Left renal pelvis (tissue), 4 donors: ENCODE measurements around the gene THAP6. TPM values are rescaled to one million over a fixed set of nuclear protein-coding genes. Genes with fewer than 3 reads are reported as not detected.
"Not testable (repeated sequence)": the region's sequence is repeated elsewhere in the genome, so short reads cannot be mapped to it uniquely, and the experiment has no call there.

ENCODE experiments used
- DNase-seq, 4 donors: peaks; one replicate each; pipeline ENCODE4 v3.0.0-alpha.2; 2013; ENCODE audit warnings: low read depth in 4 of 4, low spot score in 3 of 4
- polyA plus RNA-seq, 4 donors: library from polyadenylated mRNA; unstranded; fragments of 120-200 nt; gene quantifications; one replicate each; pipeline ENCODE4 v1.2.1, GENCODE V29; 2013; ENCODE audit not compliant: insufficient read length in 4 of 4

THAP6 gene
- 10 to 100 TPM; 17.9 to 30.0 (median 20.6) TPM for polyA plus RNA-seq

- peak; percentile 92 to 95 (median 94) for DNase-seq
These were observed at the start of gene THAP6, which contains the start of gene RCHY1 for GRCh38 chr4:75514131-75514948. TSS of gene THAP6 (plus strand) at chr4:75514473. CDS start at chr4:75515453, 980 bp downstream. TSS of gene RCHY1 (minus strand) at chr4:75514403. CDS start at chr4:75514286, 117 bp downstream.

- DNase-seq, result no peak
These were observed 44.4 kb upstream of the THAP6 start for GRCh38 chr4:75469896-75470295.

- DNase-seq, result no peak
These were observed 43.5 kb upstream of the THAP6 start for GRCh38 chr4:75470738-75471137.

GRCh38 chr4:75477201-75477600, 37.1 kb upstream of the THAP6 start:
- no peak for DNase-seq

GRCh38 chr4:75484190-75484589, 30.1 kb upstream of the THAP6 start:
- DNase-seq, result no peak

GRCh38 chr4:75490155-75490554, 24.1 kb upstream of the THAP6 start:
- DNase-seq, result no peak

- no peak for DNase-seq
These were observed 19.7 kb upstream of the THAP6 start for GRCh38 chr4:75494563-75494962.

- DNase-seq, result no peak
These were observed 18.8 kb upstream of the THAP6 start for GRCh38 chr4:75495476-75495875.

- DNase-seq, result no peak
These were observed 17.9 kb upstream of the THAP6 start for GRCh38 chr4:75496406-75496805.

GRCh38 chr4:75497133-75497532, 17.1 kb upstream of the THAP6 start:
- DNase-seq, result no peak

GRCh38 chr4:75498041-75498440, 16.2 kb upstream of the THAP6 start:
- DNase-seq, result no peak

- DNase-seq, result no peak
These were observed 14.4 kb upstream of the THAP6 start for GRCh38 chr4:75499900-75500299.

GRCh38 chr4:75502671-75503070, 11.6 kb upstream of the THAP6 start:
- DNase-seq, result no peak

GRCh38 chr4:75505630-75506029, 8.6 kb upstream of the THAP6 start:
- no peak for DNase-seq

GRCh38 chr4:75509592-75509991, 4.7 kb upstream of the THAP6 start:
- not testable (repeated sequence) for DNase-seq

- DNase-seq, result no peak
These were observed 2.4 kb upstream of the THAP6 start for GRCh38 chr4:75511841-75512240.

- DNase-seq, result no peak
These were observed 1.7 kb upstream of the THAP6 start for GRCh38 chr4:75512386-75513211.

- DNase-seq, result peak in 1 of 4 donors; percentile 22
These were observed 645 bp upstream of the THAP6 start for GRCh38 chr4:75513526-75514130.

GRCh38 chr4:75514949-75515612, 808 bp downstream of the THAP6 start:
- DNase-seq, result no peak

GRCh38 chr4:75516144-75516543, 1.9 kb downstream of the THAP6 start:
- no peak for DNase-seq

- DNase-seq, result not testable (repeated sequence)
These were observed 5.2 kb downstream of the THAP6 start for GRCh38 chr4:75519452-75519851.
